GM21515 (cell line): ENCODE measurements around the gene TMEM127.

Experiments used
- ATAC-seq: cut with Tn5 transposase; IDR thresholded peaks from one replicate; pipeline ENCODE4 v1.9.1; 2021; ENCODE audit not compliant: unreplicated experiment

TMEM127 gene

GRCh38 chr2:96207774-96208142, 58.0 kb downstream of the TMEM127 start:
- ATAC-seq = peak; percentile 10

DNA sequence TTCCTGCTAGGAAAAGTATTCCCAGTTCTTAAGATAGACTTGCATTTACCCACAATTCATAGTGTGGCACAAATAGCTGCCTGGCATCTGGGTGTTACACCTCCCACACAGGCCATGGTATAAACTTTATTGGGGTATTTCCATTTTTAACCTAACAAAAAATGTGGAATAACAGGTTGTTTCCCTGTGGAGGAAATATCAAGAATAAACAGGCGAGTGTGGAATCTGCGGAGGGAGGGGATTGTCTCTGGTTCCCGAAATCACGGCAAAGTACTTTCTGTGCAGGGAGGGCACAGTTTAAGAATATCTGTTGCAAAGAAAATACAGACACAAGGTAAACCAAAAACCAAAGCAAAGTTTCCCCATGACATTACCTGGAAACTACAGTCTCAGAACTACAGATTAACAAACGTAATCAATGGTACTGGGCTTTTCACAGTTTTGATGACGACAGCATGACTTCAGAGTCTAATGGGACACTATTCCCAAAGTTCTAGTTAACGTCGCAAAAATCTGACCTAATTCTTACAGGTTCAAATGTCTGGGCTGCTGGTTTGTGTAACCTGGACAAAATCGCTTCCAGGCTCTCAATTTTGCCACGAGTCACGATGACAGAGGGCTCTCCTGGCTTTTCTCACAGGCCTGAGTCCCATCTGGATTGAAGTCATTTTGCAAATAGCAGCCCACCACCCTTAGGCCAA, 58.6 kb downstream of the TMEM127 start:
- no peak for ATAC-seq

DNA sequence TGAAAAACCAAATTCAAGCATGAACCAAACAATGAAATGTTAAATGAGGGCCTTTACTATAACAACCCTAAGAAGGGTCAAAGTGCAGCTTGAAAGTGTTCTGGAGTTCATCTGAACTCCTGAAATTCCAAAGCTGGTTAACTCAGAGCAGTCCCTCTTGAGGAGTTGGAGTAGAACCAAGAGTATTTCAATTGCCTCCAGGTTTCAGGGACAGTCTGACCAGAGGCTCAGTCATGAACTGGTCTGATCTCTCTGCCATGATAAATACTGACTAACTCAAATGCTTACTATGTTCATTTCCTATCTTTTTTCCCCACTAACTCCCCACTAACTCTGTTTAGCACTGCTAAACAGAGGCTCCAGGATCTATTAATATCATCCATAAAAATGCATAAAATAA, 59.9 kb downstream of the TMEM127 start:
- ATAC-seq = no peak

DNA sequence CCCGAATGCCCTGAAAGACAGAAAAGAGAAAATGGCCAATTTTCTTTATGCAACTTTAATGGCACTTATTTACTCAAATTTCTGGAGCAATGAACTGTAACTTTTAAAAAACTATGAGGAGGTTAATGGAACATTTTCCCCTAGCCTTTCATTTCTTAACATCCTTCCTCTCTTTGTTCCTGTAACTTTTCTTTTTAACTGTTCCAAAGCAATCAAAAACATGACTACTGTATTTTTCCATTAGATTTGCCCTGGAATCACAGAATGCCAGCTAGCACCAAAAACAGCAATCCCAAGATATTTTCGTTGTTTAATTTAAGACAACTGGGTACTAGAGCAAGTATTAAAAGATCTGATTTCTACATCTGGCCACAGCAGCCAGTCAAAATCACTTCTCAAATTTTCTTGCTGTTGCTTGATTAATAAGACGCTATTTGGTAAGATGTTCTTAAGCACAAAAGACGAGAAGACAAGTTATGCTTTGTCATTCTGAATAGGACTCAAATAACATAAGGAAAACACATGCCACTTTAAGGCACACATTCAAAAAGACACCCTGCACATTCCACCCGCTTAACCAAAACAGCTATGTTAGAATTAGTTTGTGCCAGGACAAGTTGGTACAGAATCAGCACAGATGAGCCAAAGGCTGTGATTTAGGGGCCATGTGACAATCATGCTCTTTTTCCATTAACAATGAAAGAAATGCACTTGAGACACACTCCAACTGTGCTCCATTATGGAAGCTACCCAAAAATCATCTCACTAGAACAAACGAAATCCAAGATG, 60.8 kb downstream of the TMEM127 start:
- no peak for ATAC-seq

GRCh38 chr2:96203130-96204028, 62.4 kb downstream of the TMEM127 start:
- ATAC-seq = no peak

DNA sequence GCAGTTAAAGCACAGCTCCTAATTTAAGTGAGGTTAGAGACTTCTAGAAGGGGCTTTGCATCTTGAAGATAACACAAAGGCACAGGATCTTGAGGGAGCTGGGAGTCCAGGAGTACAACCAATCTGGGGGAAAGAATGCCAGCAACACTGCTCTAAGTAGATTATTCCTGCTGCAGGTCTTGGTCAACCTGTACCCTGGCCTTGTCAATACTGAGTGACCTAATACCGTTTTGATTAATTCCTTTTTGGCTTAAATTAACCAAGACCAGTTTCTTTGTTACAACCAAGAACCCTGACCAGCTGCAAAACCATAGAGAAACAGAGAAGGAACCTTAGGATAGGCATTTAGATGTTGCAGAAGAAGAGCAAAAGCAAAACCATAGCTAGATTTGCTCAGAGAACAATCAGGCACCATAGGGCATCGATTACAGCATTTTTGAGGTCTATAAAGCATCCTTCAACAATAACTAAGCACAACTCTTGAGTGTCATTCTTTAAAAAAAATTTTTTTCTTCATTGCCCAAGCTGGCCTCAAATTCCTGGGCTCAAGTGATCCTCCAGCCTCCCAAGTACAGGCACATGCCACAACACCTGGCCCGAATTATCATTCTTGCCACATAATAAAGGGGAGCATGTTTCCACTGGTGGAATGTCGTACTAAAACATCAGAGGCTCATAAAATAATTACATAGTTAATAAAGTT, 63.5 kb downstream of the TMEM127 start:
- no peak for ATAC-seq

GRCh38 chr2:96201338-96201737, 64.5 kb downstream of the TMEM127 start:
- no peak for ATAC-seq

DNA sequence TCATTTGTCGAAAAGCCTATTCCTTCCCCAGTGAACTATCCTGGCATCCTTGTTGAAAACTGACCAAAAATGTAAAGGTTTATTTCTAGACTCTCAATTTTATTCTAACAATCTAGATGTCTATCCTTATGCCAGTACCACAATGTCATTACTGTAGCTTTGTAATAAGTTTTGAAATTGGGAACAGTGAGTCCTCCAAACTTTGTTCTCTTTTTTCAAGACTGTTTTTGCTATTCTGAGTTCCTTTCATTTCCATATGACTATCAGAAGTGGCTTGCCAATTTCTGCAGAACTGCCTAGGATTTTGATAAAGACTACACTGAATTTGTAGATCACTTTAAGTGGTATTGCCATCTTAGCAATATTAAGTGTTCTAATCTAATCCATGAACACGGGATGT, 66.9 kb downstream of the TMEM127 start:
- no peak for ATAC-seq
